Sigmoid colon (tissue), 4 donors: Measurements from ENCODE around the gene CHRM1.

Experiments used
- CTCF ChIP-seq, 4 experiments: fragments of 450-650 bp in 3 of 4; fragments of 200-600 bp in 1 of 4; IDR thresholded peaks; one replicate each; pipeline ENCODE4 v1.5.1; 2016 to 2019; ENCODE audit warnings: antibody characterized with exemption in 4 of 4, mild to moderate bottlenecking in 3 of 4, moderate library complexity in 2 of 4
- EP300 ChIP-seq, 4 donors: sonication (generic); formaldehyde crosslinking; IDR thresholded peaks; one replicate each; pipeline ENCODE4 v1.6.1; 2017; ENCODE audit warnings: antibody characterized with exemption in 4 of 4
- POLR2A ChIP-seq, 2 donors: fragments of 450-650 bp; IDR thresholded peaks; one replicate each; pipeline ENCODE4 v1.6.1; 2016; ENCODE audit warnings: antibody characterized with exemption in 2 of 2, mild to moderate bottlenecking in 2 of 2, moderate library complexity in 2 of 2
- POLR2AphosphoS5 ChIP-seq, 4 donors: sonication (generic); formaldehyde crosslinking; IDR thresholded peaks; one replicate each; pipeline ENCODE4 v1.6.1; 2017; ENCODE audit warnings: antibody characterized with exemption in 4 of 4

- TF ChIP-seq EP300 (IDR thresholded peaks at IDR 0.05) (no peak), CTCF (IDR thresholded peaks at IDR 0.05) (no peak), POLR2A (IDR thresholded peaks at IDR 0.05) (no peak), POLR2AphosphoS5 (IDR thresholded peaks at IDR 0.05) (peak in 3 of 4 donors; percentile 20 to 45 (median 43))
These were observed 41.8 kb downstream of the CHRM1 start for GRCh38 chr11:62879235-62879978.
